Coronary artery (tissue), 2 donors: ENCODE results near the gene ULBP1.
"Not testable (repeated sequence)": the region's sequence is repeated elsewhere in the genome, so short reads cannot be mapped to it uniquely, and the experiment has no call there.

ENCODE experiments used
- DNase-seq: peaks from one replicate; pipeline ENCODE4 v3.0.0-alpha.2; 2017; ENCODE audit warnings: low spot score
- H3K27ac ChIP-seq, 2 donors: fragments of 200-600 bp; sonication (generic); one replicate each; pipeline ENCODE4 v1.5.1; 2016 to 2019
- H3K4me3 ChIP-seq: fragments of 200-600 bp; sonication (generic); 2 replicates; pipeline ENCODE4 v1.5.1; 2016; ENCODE audit warnings: mild to moderate bottlenecking, moderate library complexity
- CTCF ChIP-seq: fragments of 200-600 bp; sonication (generic); IDR thresholded peaks from one replicate; pipeline ENCODE4 v1.5.1; 2019; ENCODE audit warnings: antibody characterized with exemption

The ULBP1 gene

GRCh38 chr6:149921361-149921760, 42.4 kb upstream of the ULBP1 start:
- no peak for DNase-seq
- no peak overlapping the region for H3K4me3 ChIP-seq
- H3K27ac ChIP-seq, result no peak overlapping the region
- no peak for TF ChIP-seq CTCF

GRCh38 chr6:149922091-149922490, 41.7 kb upstream of the ULBP1 start:
- not testable (repeated sequence) for H3K4me3 ChIP-seq, H3K27ac ChIP-seq
- DNase-seq, result peak; percentile 62

GRCh38 chr6:149922642-149923326, 41.0 kb upstream of the ULBP1 start, which contains the start of gene RAET1G:
RAET1G (minus strand) TSS chr6:149923121; CDS start chr6:149923010, 111 bp downstream.
- TF ChIP-seq CTCF, result no peak
- peak; percentile 92 for DNase-seq
- peak within 1 kb of the TSS; percentile 78 for H3K4me3 ChIP-seq
- H3K27ac ChIP-seq, result peak within 1 kb of the TSS in 1 of 2 donors; percentile 17

- no peak for DNase-seq
- peak overlapping the region; percentile 78 for H3K4me3 ChIP-seq
- H3K27ac ChIP-seq, result no peak overlapping the region
- no peak for TF ChIP-seq CTCF
These were observed 40.3 kb upstream of the ULBP1 start for GRCh38 chr6:149923327-149923986.

- H3K4me3 ChIP-seq, result no peak overlapping the region
- DNase-seq, result peak; percentile 64
- TF ChIP-seq CTCF, result no peak
- no peak overlapping the region for H3K27ac ChIP-seq
These were observed 39.4 kb upstream of the ULBP1 start for GRCh38 chr6:149924206-149924932.

GRCh38 chr6:149924933-149925252, 38.9 kb upstream of the ULBP1 start:
- TF ChIP-seq CTCF, result no peak
- DNase-seq, result no peak
- no peak overlapping the region for H3K4me3 ChIP-seq
- H3K27ac ChIP-seq, result no peak overlapping the region

GRCh38 chr6:149925253-149925973, 38.3 kb upstream of the ULBP1 start:
- TF ChIP-seq CTCF, result no peak
- peak overlapping the region; percentile 78 for H3K4me3 ChIP-seq
- peak overlapping the region; percentile 48 for H3K27ac ChIP-seq
- peak; percentile 79 for DNase-seq
